SU-DHL-6 (cell line): ENCODE results near the gene C2CD3.

Experiments
- CTCF ChIP-seq: fragments of 200-600 bp; sonication (generic); IDR thresholded peaks from one replicate; pipeline ENCODE4 v1.5.1; 2017; ENCODE audit warnings: antibody characterized with exemption, mild to moderate bottlenecking, low read length, moderate library complexity; ENCODE audit not compliant: insufficient read depth, poor library complexity, severe bottlenecking
- EZH2phosphoT487 ChIP-seq: fragments of 200-600 bp; sonication (generic), shearing (Covaris generic); conservative IDR thresholded peaks from 2 replicates; pipeline ENCODE4 v1.6.1; 2018; ENCODE audit warnings: mild to moderate bottlenecking, antibody characterized with exemption, low read length, moderate library complexity, mixed read lengths

DNA sequence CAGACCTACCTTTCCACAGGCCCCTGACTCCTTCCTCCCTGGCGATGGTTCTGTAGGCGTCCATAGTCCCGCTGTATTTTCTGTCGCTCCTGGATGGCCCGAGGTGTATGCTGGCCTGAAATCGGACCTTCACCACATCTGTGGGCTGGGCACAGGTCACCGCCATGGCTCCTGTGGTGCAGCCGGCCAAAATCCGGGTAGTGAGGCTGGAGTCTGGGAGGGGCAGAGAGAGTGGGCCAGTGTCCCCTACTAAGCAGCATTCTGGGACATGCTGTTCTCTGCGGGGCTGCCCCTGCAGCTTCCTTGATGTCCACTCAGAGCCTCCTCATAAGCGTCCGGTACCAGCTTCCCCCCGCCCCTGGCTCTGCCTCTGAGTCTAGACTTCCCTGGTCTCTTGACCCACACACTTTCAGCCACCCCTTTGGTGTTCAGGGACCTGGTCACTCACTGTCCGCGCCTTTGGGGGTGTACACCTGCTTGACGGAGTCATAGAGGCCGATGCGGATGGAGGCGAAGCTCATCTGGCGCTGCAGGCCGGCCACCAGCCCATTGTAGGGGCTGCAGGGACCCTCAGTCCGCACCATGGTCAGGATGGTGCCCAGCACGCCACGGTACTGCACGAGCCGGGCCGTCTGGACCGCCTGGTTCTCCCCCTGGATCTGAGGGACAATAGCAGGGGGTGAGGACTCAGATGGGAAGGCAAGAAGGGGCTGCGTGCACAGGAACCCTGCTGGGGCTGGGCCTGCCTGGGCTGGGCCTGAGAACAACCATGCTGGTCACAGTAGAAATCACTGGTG, 164.9 kb downstream of the C2CD3 start:
- TF ChIP-seq CTCF: no peak
- TF ChIP-seq EZH2phosphoT487: no peak
